Esophagus squamous epithelium (tissue), 5 donors: ENCODE data around the gene CDKN2D. TPM values are rescaled to one million over a fixed set of nuclear protein-coding genes. Genes with fewer than 3 reads are reported as not detected.
"Not testable (repeated sequence)": the region's sequence is repeated elsewhere in the genome, so short reads cannot be mapped to it uniquely, and the experiment has no call there.

Source experiments
- DNase-seq: peaks from one replicate; lab custom pipeline; 2025; lab: John Stamatoyannopoulos, UW
- H3K27ac ChIP-seq, 4 donors: fragments of 200-600 bp; sonication (generic); one replicate each; pipeline ENCODE4 v1.5.1; 2016 to 2019; ENCODE audit warnings: mild to moderate bottlenecking in 1 of 4
- H3K27me3 ChIP-seq, 4 donors: fragments of 200-600 bp; sonication (generic); 1 replicate in 3 of 4; 2 replicates in 1 of 4; pipeline versions ENCODE4 v1.5.1 to v1.6.0; 2017 to 2021; ENCODE audit warnings: antibody characterized with exemption in 1 of 4
- H3K36me3 ChIP-seq, 3 donors: fragments of 200-600 bp; sonication (generic); one replicate each; pipeline ENCODE4 v1.5.1; 2016 to 2019
- H3K4me1 ChIP-seq, 3 donors: fragments of 200-600 bp; sonication (generic); one replicate each; pipeline ENCODE4 v1.5.1; 2017 to 2019
- H3K4me3 ChIP-seq, 4 donors: fragments of 200-600 bp; sonication (generic); 1 replicate in 3 of 4; 2 replicates in 1 of 4; pipeline ENCODE4 v1.5.1; 2016 to 2019; ENCODE audit warnings: mild to moderate bottlenecking in 2 of 4, moderate library complexity in 1 of 4
- H3K9me3 ChIP-seq, 3 donors: fragments of 200-600 bp; sonication (generic); one replicate each; pipeline ENCODE4 v1.5.1; 2016 to 2019
- CTCF ChIP-seq, 6 experiments: fragments of 450-650 bp in 4 of 6; fragments of 200-600 bp in 2 of 6; sonication (generic) in 2 of 6; IDR thresholded peaks; one replicate each; pipeline ENCODE4 v1.5.1; 2016 to 2019; ENCODE audit warnings: antibody characterized with exemption in 6 of 6, mild to moderate bottlenecking in 4 of 6, moderate library complexity in 4 of 6
- POLR2A ChIP-seq, 4 donors: fragments of 450-650 bp; IDR thresholded peaks; one replicate each; pipeline ENCODE4 v1.6.1; 2017; ENCODE audit warnings: antibody characterized with exemption in 4 of 4, mild to moderate bottlenecking in 4 of 4, moderate library complexity in 3 of 4
- WGBS, 2 donors: methylation state at CpG; one replicate each; pipeline ENCODE4 v1.1.5; 2018; 5-methylcytosine and 5-hydroxymethylcytosine counted together
- intact Hi-C: fragments of 100-400 bp; cut with DNase I; formaldehyde crosslinking; loops from one replicate; pipeline ENCODE4 v1.15.0; 2022
- total RNA-seq, 4 donors: library from RNA; depleted of rRNA; stranded (reverse); fragments of >200 nt; gene quantifications; one replicate each; pipeline ENCODE4 v1.1.0, GENCODE V29; 2016
- donor health status: DM: yes; HTN: yes; CAD: no.

Gene CDKN2D
- total RNA-seq, 4 donors from 2014 or later = 5.1 to 14.4 (median 6.2) TPM

GRCh38 chr19:10543420-10544241, 25.1 kb downstream of the CDKN2D start, which contains the start of gene ATG4D:
TSS of gene ATG4D (plus strand) at chr19:10543904. CDS start at chr19:10544091, 187 bp downstream.
- peaks cover 0 to 34% (median 11%) of the 10 kb centered on the region in 3 donors for H3K36me3 ChIP-seq
- DNase-seq = no peak
- H3K4me3 ChIP-seq = peak within 1 kb of the TSS; percentile 82 to 96 (median 91)
- H3K27ac ChIP-seq = peak within 1 kb of the TSS; percentile 86 to 98 (median 96)
- 2 to 5% methylated on average over 5 to 7 of the region's 79 CpGs for WGBS, 2 donors
- TF ChIP-seq CTCF (IDR thresholded peaks at IDR 0.05) (no peak), POLR2A (IDR thresholded peaks at IDR 0.05) (peak in 2 of 4 donors; percentile 81 to 88)
- H3K4me1 ChIP-seq = peaks cover 17 to 45% (median 20%) of the 10 kb centered on the region in 3 donors
- intact Hi-C loops = no loop called here
- H3K27me3 ChIP-seq = peaks cover 0 to 6% (median 0%) of the 10 kb centered on the region in 4 donors
- H3K9me3 ChIP-seq = no peaks in the 10 kb centered on the region

- peak overlapping the region in 3 of 4 donors; percentile 82 to 93 (median 89) for H3K4me3 ChIP-seq
- intact Hi-C loops = no loop called here
- peaks cover 17 to 45% (median 20%) of the 10 kb centered on the region in 3 donors for H3K4me1 ChIP-seq
- H3K27me3 ChIP-seq = peaks cover 0 to 6% (median 0%) of the 10 kb centered on the region in 4 donors
- H3K27ac ChIP-seq = peak overlapping the region; percentile 86 to 98 (median 96)
- WGBS, 2 donors = 45 to 47% methylated on average over 8 of the region's 8 CpGs
- H3K9me3 ChIP-seq = no peaks in the 10 kb centered on the region
- DNase-seq = no peak
- TF ChIP-seq POLR2A (IDR thresholded peaks at IDR 0.05) (no peak), CTCF (IDR thresholded peaks at IDR 0.05) (no peak)
- peaks cover 0 to 28% (median 10%) of the 10 kb centered on the region in 3 donors for H3K36me3 ChIP-seq
These were observed 25.7 kb downstream of the CDKN2D start for GRCh38 chr19:10543059-10543419.

GRCh38 chr19:10539016-10539415, 29.8 kb downstream of the CDKN2D start:
- intact Hi-C loops, H3K27ac ChIP-seq, H3K36me3 ChIP-seq, DNase-seq, H3K9me3 ChIP-seq, H3K4me3 ChIP-seq: not testable (repeated sequence)
- peaks cover 0 to 17% (median 0%) of the 10 kb centered on the region in 4 donors for H3K27me3 ChIP-seq
- H3K4me1 ChIP-seq = peaks cover 0 to 37% (median 14%) of the 10 kb centered on the region in 3 donors
- 53 to 83% methylated on average over 5 to 7 of the region's 9 CpGs for WGBS, 2 donors

- Histone ChIP-seq H3K27ac (no peak overlapping the region), H3K4me3 (no peak overlapping the region), H3K4me1 (peaks cover 0 to 41% (median 16%) of the 10 kb centered on the region in 3 donors), H3K36me3 (no peaks in the 10 kb centered on the region), H3K27me3 (peaks cover 0 to 17% (median 0%) of the 10 kb centered on the region in 4 donors), H3K9me3 (no peaks in the 10 kb centered on the region)
- no peak for DNase-seq
- TF ChIP-seq POLR2A (IDR thresholded peaks at IDR 0.05) (no peak), CTCF (IDR thresholded peaks at IDR 0.05) (no peak)
- intact Hi-C loops = no loop called here
- 67 to 68% methylated on average over 19 to 20 of the region's 20 CpGs for WGBS, 2 donors
These were observed 30.4 kb downstream of the CDKN2D start for GRCh38 chr19:10538204-10538983.

GRCh38 chr19:10537668-10538067, 31.1 kb downstream of the CDKN2D start:
- H3K27me3 ChIP-seq = peaks cover 0 to 17% (median 0%) of the 10 kb centered on the region in 4 donors

More at GRCh38 chr19:10537668-10538067, 31.1 kb downstream of the CDKN2D start:
- H3K27ac ChIP-seq = no peak overlapping the region
- peaks cover 0 to 39% (median 12%) of the 10 kb centered on the region in 3 donors for H3K4me1 ChIP-seq
- no peaks in the 10 kb centered on the region for H3K36me3 ChIP-seq
- no peak for DNase-seq
- 67 to 78% methylated on average over 11 of the region's 11 CpGs for WGBS, 2 donors
- no peaks in the 10 kb centered on the region for H3K9me3 ChIP-seq
- TF ChIP-seq CTCF (IDR thresholded peaks at IDR 0.05) (no peak), POLR2A (IDR thresholded peaks at IDR 0.05) (no peak)
- intact Hi-C loops = no loop called here
- H3K4me3 ChIP-seq = no peak overlapping the region
